ENCODE results near the gene FCRL5. TPM values are rescaled to one million over a fixed set of nuclear protein-coding genes. Genes with fewer than 3 reads are reported as not detected.

FCRL5 gene
- polyA plus RNA-seq, 2 of the 4 experiments (the other 2 are of a cell fraction), result not detected

- WGBS (ENCODE audit: missing lambda C conversion rate), result 78% methylated on average over 2 of the region's 2 CpGs
- ATAC-seq (no peak), FAIRE-seq (no peak)
Measured at GRCh38 chr1:157483635-157484034, 68.7 kb downstream of the FCRL5 start.

DNA sequence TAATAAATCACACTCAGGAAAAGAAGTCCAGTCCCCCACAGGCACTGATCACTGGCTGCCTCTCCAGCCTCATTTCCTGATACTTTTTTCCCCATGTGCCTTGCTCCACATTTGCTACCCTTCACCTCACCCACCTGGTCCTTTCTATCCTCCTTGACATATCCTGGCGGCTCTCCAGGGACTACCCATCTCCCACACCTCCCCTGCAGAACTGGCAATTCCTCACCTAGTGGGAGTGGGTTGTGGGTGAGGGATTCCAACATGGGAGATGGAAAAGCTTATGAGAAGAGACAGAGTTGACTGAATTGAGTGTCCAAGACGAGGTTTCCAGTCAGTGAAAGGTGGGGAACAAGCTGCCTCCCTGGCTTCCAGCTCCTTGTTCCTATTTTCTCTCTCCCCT, 69.6 kb downstream of the FCRL5 start:
- no peak for FAIRE-seq
- no peak for ATAC-seq
- H3K27ac ChIP-seq, result no peak overlapping the region
- TF ChIP-seq, protein P1, sequence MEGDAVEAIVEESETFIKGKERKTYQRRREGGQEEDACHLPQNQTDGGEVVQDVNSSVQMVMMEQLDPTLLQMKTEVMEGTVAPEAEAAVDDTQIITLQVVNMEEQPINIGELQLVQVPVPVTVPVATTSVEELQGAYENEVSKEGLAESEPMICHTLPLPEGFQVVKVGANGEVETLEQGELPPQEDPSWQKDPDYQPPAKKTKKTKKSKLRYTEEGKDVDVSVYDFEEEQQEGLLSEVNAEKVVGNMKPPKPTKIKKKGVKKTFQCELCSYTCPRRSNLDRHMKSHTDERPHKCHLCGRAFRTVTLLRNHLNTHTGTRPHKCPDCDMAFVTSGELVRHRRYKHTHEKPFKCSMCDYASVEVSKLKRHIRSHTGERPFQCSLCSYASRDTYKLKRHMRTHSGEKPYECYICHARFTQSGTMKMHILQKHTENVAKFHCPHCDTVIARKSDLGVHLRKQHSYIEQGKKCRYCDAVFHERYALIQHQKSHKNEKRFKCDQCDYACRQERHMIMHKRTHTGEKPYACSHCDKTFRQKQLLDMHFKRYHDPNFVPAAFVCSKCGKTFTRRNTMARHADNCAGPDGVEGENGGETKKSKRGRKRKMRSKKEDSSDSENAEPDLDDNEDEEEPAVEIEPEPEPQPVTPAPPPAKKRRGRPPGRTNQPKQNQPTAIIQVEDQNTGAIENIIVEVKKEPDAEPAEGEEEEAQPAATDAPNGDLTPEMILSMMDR (IDR thresholded peaks at IDR 0.05), result no peak
- TF ChIP-seq CBX8 (IDR thresholded peaks at IDR 0.05), result no peak
- TF ChIP-seq JUNB (IDR thresholded peaks at IDR 0.05), result no peak
- TF ChIP-seq SMC3 (IDR thresholded peaks at IDR 0.05), result no peak
- no peak for TF ChIP-seq ZFP36 (IDR thresholded peaks at IDR 0.05; ENCODE audit: borderline replicate concordance, partially characterized antibody)
- TF ChIP-seq CHD2 (IDR thresholded peaks at IDR 0.05; ENCODE audit: low read length, partially characterized antibody), result no peak
- no peak for TF ChIP-seq FOSB (CRISPR knock-in tag; IDR thresholded peaks at IDR 0.05)
- TF ChIP-seq HOXB13 (CRISPR knock-in tag; IDR thresholded peaks at IDR 0.05; ENCODE audit: low read depth), result no peak
- no peak overlapping the region for H3K4me3 ChIP-seq
- WGBS (ENCODE audit: missing lambda C conversion rate), result 5% methylated on average over 2 of the region's 2 CpGs
- ChIA-PET POLR2A (interaction anchor here (0.6 kb wide), 1 partner anchor 610 kb away, joined by 4 read pairs; no protein-coding TSS in a partner anchor), CTCF (interaction anchor here (1.2 to 9.4 kb wide), 7 partner anchors 13 to 392 kb away, joined by 3 to 52 read pairs (median 5); no protein-coding TSS in a partner anchor)
- DNase-seq (ENCODE audit: low read depth in 1 of 2, low spot score in 1 of 2), result no peak
- H3K4me1 ChIP-seq, result no peaks in the 10 kb centered on the region
- no peaks in the 10 kb centered on the region for H3K9me3 ChIP-seq
- H3K4me2 ChIP-seq, result no peak overlapping the region

More at GRCh38 chr1:157483635-157484034, 68.7 kb downstream of the FCRL5 start:
- ChIA-PET CTCF (interaction anchor here (1.8 to 9.4 kb wide), 5 partner anchors 35 to 393 kb away, joined by 5 to 52 read pairs (median 6); no protein-coding TSS in a partner anchor), POLR2A (no interaction called here)
- Histone ChIP-seq H3K4me3 (no peak overlapping the region), H3K9me3 (no peaks in the 10 kb centered on the region), H3K4me1 (no peaks in the 10 kb centered on the region), H3K4me2 (no peak overlapping the region), H3K27ac (no peak overlapping the region)
- TF ChIP-seq POLR2A (IDR thresholded peaks at IDR 0.05; ENCODE audit: low read length) (no peak), EHF (CRISPR knock-in tag; IDR thresholded peaks at IDR 0.05) (no peak), SREBF2 (IDR thresholded peaks at IDR 0.05) (no peak), CBX8 (IDR thresholded peaks at IDR 0.05) (no peak), CEBPB (IDR thresholded peaks at IDR 0.05) (no peak), ZSCAN20 (CRISPR knock-in tag; IDR thresholded peaks at IDR 0.05) (no peak), TFCP2L1 (CRISPR knock-in tag; IDR thresholded peaks at IDR 0.05) (no peak), CHD4 (IDR thresholded peaks at IDR 0.05; ENCODE audit: borderline replicate concordance) (no peak), BCL3 (IDR thresholded peaks at IDR 0.05) (no peak), ESRRA (IDR thresholded peaks at IDR 0.05; ENCODE audit: borderline replicate concordance, low read length) (no peak), HOXB13 (CRISPR knock-in tag; IDR thresholded peaks at IDR 0.05; ENCODE audit: low read depth) (no peak), JUNB (IDR thresholded peaks at IDR 0.05) (no peak), CBX2 (IDR thresholded peaks at IDR 0.05; ENCODE audit: borderline replicate concordance, low read depth) (no peak), MAFK (IDR thresholded peaks at IDR 0.05; ENCODE audit: partially characterized antibody) (no peak), EP300 (IDR thresholded peaks at IDR 0.05) (no peak), RCOR1 (IDR thresholded peaks at IDR 0.05; ENCODE audit: low read depth, low read length) (no peak), HOXA7 (CRISPR knock-in tag; IDR thresholded peaks at IDR 0.05) (no peak), RARB (CRISPR knock-in tag; IDR thresholded peaks at IDR 0.05) (no peak)
- TF ChIP-seq, protein P2, sequence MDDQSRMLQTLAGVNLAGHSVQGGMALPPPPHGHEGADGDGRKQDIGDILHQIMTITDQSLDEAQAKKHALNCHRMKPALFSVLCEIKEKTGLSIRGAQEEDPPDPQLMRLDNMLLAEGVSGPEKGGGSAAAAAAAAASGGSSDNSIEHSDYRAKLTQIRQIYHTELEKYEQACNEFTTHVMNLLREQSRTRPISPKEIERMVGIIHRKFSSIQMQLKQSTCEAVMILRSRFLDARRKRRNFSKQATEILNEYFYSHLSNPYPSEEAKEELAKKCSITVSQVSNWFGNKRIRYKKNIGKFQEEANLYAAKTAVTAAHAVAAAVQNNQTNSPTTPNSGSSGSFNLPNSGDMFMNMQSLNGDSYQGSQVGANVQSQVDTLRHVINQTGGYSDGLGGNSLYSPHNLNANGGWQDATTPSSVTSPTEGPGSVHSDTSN (IDR thresholded peaks at IDR 0.05), result no peak
- DNase-seq (ENCODE audit: low read depth in 1 of 2, low spot score in 1 of 2), result no peak
